DMS114 treated with DMSO at 0.1 percent for 48 hours (cell line): ENCODE measurements around the gene HTR1E.
"Not testable (repeated sequence)": the region's sequence is repeated elsewhere in the genome, so short reads cannot be mapped to it uniquely, and the experiment has no call there.

Experiments
- DNase-seq: peaks from one replicate; lab custom pipeline; 2025; ENCODE audit not compliant: unreplicated experiment; lab: John Stamatoyannopoulos, UW

The HTR1E gene

GRCh38 chr6:86937219-86938079 is at the start of gene HTR1E:
Gene HTR1E, plus strand, starts transcription at chr6:86937528. Its CDS starts 77,807 bp downstream, at chr6:87015335.
- peak; percentile 38 for DNase-seq

DNA sequence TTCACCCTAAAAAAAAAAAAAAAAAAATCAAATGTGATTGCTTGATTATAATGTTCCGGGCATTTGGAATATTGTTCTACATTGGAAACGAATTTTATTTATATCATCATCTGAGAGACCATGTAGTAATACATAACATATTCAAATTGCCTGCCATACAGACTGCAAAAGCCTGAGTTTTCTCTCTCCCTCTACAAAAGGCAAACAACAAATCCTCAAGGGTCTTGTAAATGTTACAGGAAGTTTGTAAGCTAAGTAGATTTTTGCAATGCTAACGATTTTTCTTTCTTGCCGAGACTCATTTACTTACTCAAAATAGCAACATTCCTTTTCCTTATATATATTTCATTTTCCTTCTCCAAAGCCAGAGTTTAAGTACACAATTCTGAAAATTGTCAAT is 49.0 kb upstream of the HTR1E start:
- no peak for DNase-seq

GRCh38 chr6:86897265-86897664 is 40.1 kb upstream of the HTR1E start:
- not testable (repeated sequence) for DNase-seq

- DNase-seq = no peak
Measured at GRCh38 chr6:86913795-86914194, 23.5 kb upstream of the HTR1E start.

- no peak for DNase-seq
Measured at GRCh38 chr6:86916393-86916792, 20.9 kb upstream of the HTR1E start.

DNA sequence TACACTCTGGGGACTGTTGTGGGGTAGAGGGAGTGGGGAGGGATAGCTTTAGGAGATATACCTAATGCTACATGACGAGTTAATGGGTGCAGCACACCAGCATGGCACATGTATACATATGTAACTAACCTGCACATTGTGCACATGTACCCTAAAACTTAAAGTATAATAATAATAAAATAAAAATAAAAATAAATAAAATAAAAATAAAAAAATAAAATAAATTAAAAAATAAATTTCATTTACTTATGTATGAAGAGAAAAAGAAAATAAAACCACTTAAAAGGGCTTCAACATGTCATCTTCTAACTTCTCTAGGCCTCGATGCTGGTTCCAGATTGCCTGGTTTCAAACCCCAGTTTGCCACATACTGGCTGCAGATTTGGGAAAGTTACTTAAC is 10.2 kb upstream of the HTR1E start:
- not testable (repeated sequence) for DNase-seq

DNA sequence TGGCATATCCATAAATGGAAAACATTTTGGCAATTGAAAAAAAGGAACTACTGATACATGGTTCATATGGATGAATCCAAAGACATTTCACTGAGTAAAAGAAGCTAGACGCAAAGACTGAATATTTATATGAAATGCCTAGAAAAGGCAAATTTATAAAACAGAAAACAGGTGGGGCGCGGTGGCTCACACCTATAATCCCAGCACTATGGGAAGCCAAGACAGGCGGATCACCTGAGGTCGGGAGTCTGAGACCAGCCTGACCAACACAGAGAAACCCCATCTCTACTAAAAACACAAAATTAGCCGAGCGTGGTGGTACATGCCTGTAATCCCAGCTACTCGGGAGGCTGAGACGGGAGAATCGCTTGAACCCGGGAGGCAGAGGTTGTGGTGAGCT is 9.5 kb upstream of the HTR1E start:
- not testable (repeated sequence) for DNase-seq

DNA sequence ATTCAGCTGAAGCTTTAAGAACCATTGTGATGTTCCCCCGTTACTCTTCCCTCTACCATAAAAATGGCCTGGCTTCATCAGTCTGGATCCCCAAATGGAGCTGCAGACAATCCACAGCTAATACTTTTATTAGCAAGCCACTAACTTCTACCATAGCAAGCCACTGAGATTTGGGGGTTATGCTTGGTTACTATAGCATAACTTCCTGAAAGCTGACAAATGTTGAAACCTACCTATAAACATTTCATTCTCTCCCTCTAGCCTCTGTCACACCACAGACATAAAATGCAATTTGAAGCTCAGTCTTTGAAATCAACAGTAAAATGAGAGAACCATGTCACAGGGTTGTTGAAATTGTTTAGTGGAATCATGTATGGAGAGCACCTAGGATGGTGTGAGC is 3.0 kb upstream of the HTR1E start:
- DNase-seq = no peak

GRCh38 chr6:86936834-86937218 is 502 bp upstream of the HTR1E start:
- DNase-seq = no peak

DNA sequence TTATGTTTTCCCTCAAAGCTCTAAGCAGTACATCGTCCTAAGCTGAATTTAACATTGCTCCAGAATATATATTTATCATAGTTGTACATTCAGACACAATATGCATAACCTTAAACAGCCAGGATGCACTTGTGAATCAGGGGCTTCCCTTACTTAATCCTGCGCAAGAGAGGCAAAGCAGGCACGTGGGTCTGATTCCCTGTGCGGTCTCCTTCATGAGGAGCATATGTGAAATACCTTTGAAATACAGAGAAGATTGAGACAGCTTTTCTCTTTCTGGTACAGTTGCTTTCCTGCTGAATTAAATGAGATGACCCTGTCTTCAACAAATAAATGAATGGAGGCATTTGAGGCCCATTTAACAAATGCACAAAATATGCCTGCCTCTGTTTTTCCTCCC is 1.5 kb downstream of the HTR1E start:
- no peak for DNase-seq

GRCh38 chr6:86941461-86941860 is 4.1 kb downstream of the HTR1E start:
- DNase-seq = no peak

DNA sequence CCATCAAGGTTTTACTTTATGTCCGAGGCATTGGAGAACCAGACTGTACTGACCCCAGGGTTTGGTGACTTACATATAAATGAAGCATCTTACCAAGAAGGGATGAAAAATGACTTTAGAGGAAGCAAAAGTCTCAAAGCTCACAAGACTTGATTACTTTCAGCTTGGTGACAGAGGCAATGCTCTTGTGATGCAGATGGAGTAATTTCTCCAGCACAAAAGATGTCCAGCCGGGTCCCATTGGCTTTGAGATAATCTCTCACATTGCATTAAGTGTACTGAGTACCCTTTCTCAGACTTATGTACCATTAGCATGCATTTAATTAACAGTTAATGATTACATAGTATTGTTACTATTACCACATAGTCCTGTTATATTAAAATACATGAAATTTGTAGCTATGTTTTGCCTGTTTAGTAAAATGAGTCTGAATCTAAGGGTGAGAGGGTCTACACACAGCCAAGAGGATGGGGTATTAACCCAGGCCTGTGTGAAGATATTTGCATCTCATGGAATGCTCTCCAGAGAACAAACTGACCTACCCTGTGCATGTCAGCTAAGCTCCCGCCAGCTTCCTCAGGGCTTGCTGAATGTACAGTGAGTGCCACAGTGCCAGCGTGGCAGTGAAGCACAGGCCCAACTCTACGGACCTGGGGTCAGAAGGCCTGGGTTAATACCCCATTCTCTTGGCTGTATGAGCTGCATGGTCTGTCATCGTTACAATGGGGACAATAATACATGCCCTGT is 5.6 kb downstream of the HTR1E start:
- no peak for DNase-seq

GRCh38 chr6:86943819-86944407 is 6.6 kb downstream of the HTR1E start:
- no peak for DNase-seq

DNA sequence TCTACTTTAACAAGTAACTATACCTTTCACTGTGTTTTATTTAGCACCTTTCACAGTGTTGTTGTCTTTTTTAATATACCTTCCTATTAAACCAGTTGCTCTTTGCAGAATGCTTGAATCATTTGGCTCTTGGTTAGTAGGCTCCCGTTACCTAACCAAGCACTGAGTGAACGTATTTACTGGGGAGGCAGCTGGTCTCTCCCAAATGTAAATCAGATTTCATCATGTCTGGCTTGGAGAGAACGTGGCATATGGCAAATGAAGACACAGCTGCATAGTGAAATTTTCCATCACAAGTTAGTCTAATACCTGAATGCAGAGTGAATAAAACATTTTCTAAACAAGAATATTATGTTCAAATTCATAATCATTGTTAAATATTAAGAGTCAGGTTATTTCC is 12.4 kb downstream of the HTR1E start:
- DNase-seq = no peak

DNA sequence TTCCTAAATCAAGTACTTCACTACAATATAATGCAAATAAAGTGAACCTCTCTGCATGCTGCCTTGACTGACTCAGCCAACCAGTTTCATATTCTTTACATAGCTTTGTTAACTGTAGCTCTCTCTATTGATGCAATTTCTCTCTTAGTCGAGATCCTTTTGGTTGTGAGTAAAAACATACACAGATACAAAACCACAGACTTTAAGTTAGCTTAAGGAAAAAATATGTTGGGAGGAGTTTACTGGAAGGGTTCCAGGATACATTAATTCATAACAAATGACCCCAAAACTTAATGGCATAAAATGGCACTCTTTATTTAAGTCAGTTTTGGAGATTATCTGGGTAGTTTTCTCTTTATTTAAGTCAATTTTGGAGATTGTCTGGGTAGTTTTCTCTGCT is 15.7 kb downstream of the HTR1E start:
- no peak for DNase-seq

GRCh38 chr6:86959656-86960055 is 22.3 kb downstream of the HTR1E start:
- no peak for DNase-seq

DNA sequence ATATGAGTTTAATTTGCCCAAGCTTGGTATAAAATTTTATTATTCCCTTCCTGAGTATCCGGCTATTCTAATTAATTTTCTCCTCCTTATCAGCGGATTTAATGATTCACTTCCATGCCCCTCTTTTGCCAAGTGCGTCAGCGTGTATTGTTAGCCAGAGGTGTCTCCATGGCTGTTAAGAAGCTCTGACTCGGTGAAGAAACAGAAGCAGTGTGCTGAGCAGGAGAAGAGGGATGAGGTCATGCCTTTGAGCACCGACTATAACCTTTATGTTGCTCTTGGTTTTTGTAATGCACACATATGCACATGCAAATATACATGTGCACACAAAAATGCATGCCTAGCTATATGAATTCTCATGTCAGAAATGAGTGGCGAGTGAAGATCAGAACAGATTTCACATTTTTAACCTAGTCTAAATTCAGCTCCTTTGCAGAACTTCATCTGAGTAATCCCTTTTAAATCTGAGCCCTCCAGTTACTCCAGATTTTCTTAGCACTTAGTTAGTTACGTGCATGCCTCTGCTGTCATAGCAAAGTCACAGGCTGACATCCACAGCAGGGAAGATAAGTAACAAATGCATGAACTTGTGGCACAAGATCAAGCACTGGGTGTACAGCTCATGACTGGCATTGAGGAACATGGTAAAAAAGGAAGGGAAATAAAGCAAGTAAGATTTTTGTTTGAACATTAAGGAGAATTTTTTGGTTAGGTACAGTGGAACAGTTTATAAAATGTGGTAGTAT is 24.3 kb downstream of the HTR1E start:
- DNase-seq = no peak

DNA sequence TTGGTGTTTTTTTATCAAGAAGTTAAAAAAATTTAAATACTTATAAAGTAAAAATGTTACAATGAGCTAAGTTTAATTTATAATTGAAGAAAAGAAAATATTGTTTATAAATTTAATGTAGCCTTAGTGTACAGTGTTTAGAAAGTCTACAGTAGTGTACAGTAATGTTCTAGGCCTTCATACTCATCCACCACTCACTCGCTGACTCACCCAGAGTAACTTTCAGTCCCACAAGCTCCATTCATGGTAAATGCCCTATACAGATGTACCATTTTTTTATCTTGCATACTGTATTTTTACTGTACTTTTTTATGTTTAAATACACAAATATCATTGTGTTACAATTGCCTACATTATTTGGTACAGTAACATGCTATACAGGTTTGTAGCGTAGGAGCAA is 26.0 kb downstream of the HTR1E start:
- DNase-seq = no peak

DNA sequence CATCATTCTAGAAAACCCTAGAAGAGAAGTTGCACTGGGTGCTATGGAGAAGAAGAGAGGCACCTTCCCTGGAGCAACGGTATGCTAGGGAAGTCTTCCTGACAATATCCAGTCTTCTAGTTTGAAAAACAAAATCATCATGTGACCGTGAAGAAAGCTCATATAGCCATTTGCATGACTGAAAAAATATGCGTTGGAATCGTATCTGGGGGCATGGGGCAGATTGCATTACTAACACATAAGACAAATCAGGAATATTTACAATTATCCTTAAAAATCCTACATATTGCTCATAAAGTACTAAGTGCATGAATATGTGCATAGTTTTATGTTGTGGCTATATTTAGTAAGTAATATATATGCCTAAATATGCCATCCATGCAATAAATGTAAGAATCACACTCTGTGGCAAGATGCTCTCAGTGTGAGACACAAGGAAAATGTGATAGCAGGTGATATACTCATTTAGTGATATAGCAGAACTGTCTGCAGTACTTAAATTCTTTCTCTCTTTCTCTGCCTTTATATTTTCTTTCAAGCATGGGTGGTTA is 26.8 kb downstream of the HTR1E start:
- no peak for DNase-seq

DNA sequence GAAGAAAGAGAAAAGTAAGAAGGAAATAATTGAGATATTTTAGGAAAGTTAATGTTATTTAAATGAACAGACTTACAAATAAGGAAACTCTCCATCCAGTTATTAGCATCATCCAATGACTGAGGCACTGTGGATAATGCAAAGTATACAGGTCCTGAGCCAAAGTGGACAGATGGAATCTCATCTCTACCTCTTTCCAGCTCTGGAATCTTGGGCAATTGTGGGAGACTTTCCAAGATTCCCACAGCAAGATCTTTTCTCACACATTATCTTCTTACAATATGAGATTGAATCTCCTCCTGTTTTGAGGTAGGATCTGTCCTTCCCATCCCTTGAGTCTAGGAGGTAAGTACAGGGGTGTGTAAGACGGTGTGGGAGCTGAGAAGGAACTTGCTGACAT is 28.9 kb downstream of the HTR1E start:
- DNase-seq = no peak

DNA sequence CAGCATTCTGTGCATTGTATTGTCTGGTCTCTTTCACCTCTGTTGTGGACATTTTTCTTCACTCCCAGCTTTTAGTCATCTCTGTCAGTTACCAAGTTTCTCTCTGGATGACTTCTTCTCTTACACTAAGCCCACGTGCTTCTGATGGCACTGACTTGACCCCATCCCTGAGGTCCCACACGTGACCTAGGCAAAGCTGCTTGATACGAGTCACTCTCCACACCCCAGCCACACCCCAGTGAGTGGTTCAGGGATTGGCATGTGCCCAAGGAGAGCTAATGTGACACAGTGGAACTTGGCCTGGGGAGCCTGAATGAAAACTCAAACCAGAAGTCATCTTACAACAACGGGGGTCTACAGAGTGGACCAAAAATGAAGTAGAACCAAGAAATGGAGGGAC is 32.2 kb downstream of the HTR1E start:
- DNase-seq = no peak
